K562 (cell line): ENCODE results near the gene FOXA3. TPM values are rescaled to one million over a fixed set of nuclear protein-coding genes. Genes with fewer than 3 reads are reported as not detected.
A peak's percentile ranks its signal among the peaks of the same experiment; 100 is the strongest.

Source experiments
- BCOR ChIP-seq: fragments of 450-650 bp; IDR thresholded peaks from 2 replicates; pipeline ENCODE4 v1.6.1; 2016
- C11orf30 ChIP-seq: fragments of 450-650 bp; IDR thresholded peaks from 2 replicates; pipeline ENCODE4 v1.6.1; 2016; ENCODE audit warnings: low read depth, mild to moderate bottlenecking
- CBFB ChIP-seq: sonication (generic); formaldehyde crosslinking; IDR thresholded peaks from 2 replicates; pipeline ENCODE4 v1.4.0; 2020; ENCODE audit warnings: mild to moderate bottlenecking, missing genetic modification reagents
- GATAD2B ChIP-seq: fragments of 450-650 bp; IDR thresholded peaks from 2 replicates; pipeline ENCODE4 v1.6.1; 2017; ENCODE audit warnings: mild to moderate bottlenecking, borderline replicate concordance
- JUND ChIP-seq, 2 experiments: IDR thresholded peaks; 2 replicates in 1 of 2; 3 replicates in 1 of 2; pipeline ENCODE4 v1.6.1; 2011; ENCODE audit warnings: borderline replicate concordance in 2 of 2, low read depth in 2 of 2, low read length in 2 of 2, improper control_type of control experiment in 1 of 2, missing biosample characterization in 1 of 2, missing genetic modification characterization in 1 of 2, missing genetic modification reagents in 1 of 2
- MAFK ChIP-seq: IDR thresholded peaks from 2 replicates; pipeline ENCODE4 v1.6.1; 2011; ENCODE audit warnings: low read length, improper control_type of control experiment
- MEF2D ChIP-seq: conservative IDR thresholded peaks from 2 replicates; pipeline ENCODE4 v1.6.1; 2016; ENCODE audit warnings: low read depth, missing genetic modification characterization, missing compliant biosample characterization
- NONO ChIP-seq, 2 experiments: fragments of 200-400 bp in 1 of 2; fragments of 450-650 bp in 1 of 2; formaldehyde crosslinking in 1 of 2; IDR thresholded peaks; 2 replicates each; pipeline ENCODE4 v1.6.1; 2017; ENCODE audit warnings: low read depth in 2 of 2, mild to moderate bottlenecking in 2 of 2, moderate library complexity in 2 of 2, low read length in 1 of 2
- RFX5 ChIP-seq: IDR thresholded peaks from 2 replicates; pipeline ENCODE4 v1.6.1; 2011; ENCODE audit warnings: low read depth, mild to moderate bottlenecking, improper control_type of control experiment, low read length
- ZFPM2 ChIP-seq: fragments of 250-450 bp; sonication (Bioruptor Pico); IDR thresholded peaks from 2 replicates; pipeline ENCODE4 v1.5.1; 2022; ENCODE audit warnings: mild to moderate bottlenecking
- ZNF165 ChIP-seq: fragments of 250-450 bp; sonication (Bioruptor Pico); IDR thresholded peaks from 2 replicates; pipeline ENCODE4 v1.4.0; 2020; ENCODE audit warnings: borderline replicate concordance
- polyA plus RNA-seq, 8 experiments: library from polyadenylated mRNA; depleted of rRNA in 4 of 8; stranded (reverse) in 5 of 8; unstranded in 3 of 8; fragments of >200 nt; fragmentation: Nextera tagmentation in 2 of 8; fragmentation: Illumina TruSeq in 1 of 8; extraction: Ambion mirVana in 2 of 8; extraction: Trizol in 1 of 8; gene quantifications; 2 replicates each; pipeline versions ENCODE4 v1.2.1 to v1.2.3, GENCODE V29; 2011 to 2014; ENCODE audit warnings: inconsistent platforms in 1 of 8, missing spikeins in 1 of 8
- total RNA-seq, 7 experiments: library from RNA; depleted of rRNA in 6 of 7; stranded (reverse); fragments of >200 nt in 6 of 7; fragmentation: Illumina TruSeq in 2 of 7; extraction: Trizol in 2 of 7; gene quantifications; 2 replicates each; pipeline versions ENCODE4 v1.2.1 to v1.2.3, GENCODE V29; 2011 to 2021; ENCODE audit warnings: low replicate concordance in 1 of 7
- TF ChIP-seq, protein P1 (sequence below): fragments of 450-650 bp; conservative IDR thresholded peaks from 2 replicates; pipeline ENCODE4 v1.6.1; 2016; ENCODE audit warnings: missing genetic modification characterization, low read depth, mild to moderate bottlenecking, control low read depth, missing compliant biosample characterization
- TF ChIP-seq, protein P2 (sequence below): fragments of 250-450 bp; sonication (Bioruptor Pico); IDR thresholded peaks from 2 replicates; pipeline ENCODE4 v1.4.0; 2020; ENCODE audit warnings: mild to moderate bottlenecking

Gene FOXA3
- total and polyA plus RNA-seq, 9 of the 15 experiments (the other 6 are each of a cell fraction or from before 2014, with no cell fraction given): 1.3 to 15.5 (median 4.7) TPM

GRCh38 chr19:45876411-45877197 is 12.5 kb downstream of the FOXA3 start (continued):
- TF ChIP-seq, protein P1, sequence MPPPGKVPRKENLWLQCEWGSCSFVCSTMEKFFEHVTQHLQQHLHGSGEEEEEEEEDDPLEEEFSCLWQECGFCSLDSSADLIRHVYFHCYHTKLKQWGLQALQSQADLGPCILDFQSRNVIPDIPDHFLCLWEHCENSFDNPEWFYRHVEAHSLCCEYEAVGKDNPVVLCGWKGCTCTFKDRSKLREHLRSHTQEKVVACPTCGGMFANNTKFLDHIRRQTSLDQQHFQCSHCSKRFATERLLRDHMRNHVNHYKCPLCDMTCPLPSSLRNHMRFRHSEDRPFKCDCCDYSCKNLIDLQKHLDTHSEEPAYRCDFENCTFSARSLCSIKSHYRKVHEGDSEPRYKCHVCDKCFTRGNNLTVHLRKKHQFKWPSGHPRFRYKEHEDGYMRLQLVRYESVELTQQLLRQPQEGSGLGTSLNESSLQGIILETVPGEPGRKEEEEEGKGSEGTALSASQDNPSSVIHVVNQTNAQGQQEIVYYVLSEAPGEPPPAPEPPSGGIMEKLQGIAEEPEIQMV: no peak
- TF ChIP-seq JUND (IDR thresholded peaks at IDR 0.05; ENCODE audit: borderline replicate concordance, low read depth, low read length): no peak
- TF ChIP-seq JUND (tag; IDR thresholded peaks at IDR 0.05; ENCODE audit: borderline replicate concordance, low read depth, low read length): no peak
- no peak for TF ChIP-seq C11orf30
- TF ChIP-seq, protein P2, sequence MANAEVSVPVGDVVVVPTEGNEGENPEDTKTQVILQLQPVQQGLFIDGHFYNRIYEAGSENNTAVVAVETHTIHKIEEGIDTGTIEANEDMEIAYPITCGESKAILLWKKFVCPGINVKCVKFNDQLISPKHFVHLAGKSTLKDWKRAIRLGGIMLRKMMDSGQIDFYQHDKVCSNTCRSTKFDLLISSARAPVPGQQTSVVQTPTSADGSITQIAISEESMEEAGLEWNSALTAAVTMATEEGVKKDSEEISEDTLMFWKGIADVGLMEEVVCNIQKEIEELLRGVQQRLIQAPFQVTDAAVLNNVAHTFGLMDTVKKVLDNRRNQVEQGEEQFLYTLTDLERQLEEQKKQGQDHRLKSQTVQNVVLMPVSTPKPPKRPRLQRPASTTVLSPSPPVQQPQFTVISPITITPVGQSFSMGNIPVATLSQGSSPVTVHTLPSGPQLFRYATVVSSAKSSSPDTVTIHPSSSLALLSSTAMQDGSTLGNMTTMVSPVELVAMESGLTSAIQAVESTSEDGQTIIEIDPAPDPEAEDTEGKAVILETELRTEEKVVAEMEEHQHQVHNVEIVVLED (CRISPR knock-in tag): no peak
- TF ChIP-seq RFX5: no peak
- TF ChIP-seq ZFPM2 (CRISPR knock-in tag): no peak
- TF ChIP-seq GATAD2B: no peak; the same call in 1 of the 2 replicates
- TF ChIP-seq BCOR: 0 out of 2 replicates have a peak, but pooled peaks have one; percentile 61
- TF ChIP-seq MAFK: no peak
- no peak for TF ChIP-seq MEF2D (tag)
- no peak for TF ChIP-seq ZNF165 (CRISPR knock-in tag)
- no peak for TF ChIP-seq NONO (IDR thresholded peaks at IDR 0.05; ENCODE audit: low read depth in 2 of 2, low read length in 1 of 2)
- no peak for TF ChIP-seq CBFB (CRISPR knock-in tag)
